DOHH2 (cell line): ENCODE measurements around the gene PIP4K2B.

Source experiments
- EZH2phosphoT487 ChIP-seq: fragments of 200-600 bp; sonication (generic); IDR thresholded peaks from 2 replicates; pipeline ENCODE4 v1.6.1; 2017; ENCODE audit warnings: borderline replicate concordance, mild to moderate bottlenecking, antibody characterized with exemption, low read length, moderate library complexity, mixed read lengths
- TF ChIP-seq, protein P1 (sequence below): fragments of 200-600 bp; sonication (generic); IDR thresholded peaks from one replicate; pipeline ENCODE4 v1.5.1; 2014; ENCODE audit warnings: antibody characterized with exemption, mild to moderate bottlenecking, low read depth, low read length; ENCODE audit not compliant: poor library complexity, severe bottlenecking

DNA sequence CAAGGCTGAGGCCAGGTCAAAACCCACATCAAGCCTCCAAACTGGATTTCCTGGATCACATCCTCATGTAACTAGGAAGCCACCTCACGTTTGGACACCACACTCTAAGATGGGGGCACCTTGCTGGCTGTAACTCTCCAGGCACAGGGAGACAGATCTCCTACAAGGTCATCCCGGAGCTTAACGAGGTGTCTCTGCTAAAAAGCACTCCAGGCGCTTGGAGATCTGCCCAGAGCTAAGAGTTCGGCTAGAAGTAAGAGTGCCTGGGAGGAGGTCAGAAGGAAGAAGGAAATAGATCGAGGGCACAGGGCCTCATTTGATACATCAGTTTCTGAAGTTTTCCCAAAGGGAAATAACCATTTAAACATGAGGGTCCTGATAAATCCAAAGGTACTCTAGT, 30.9 kb downstream of the PIP4K2B start:
- TF ChIP-seq, protein P1, sequence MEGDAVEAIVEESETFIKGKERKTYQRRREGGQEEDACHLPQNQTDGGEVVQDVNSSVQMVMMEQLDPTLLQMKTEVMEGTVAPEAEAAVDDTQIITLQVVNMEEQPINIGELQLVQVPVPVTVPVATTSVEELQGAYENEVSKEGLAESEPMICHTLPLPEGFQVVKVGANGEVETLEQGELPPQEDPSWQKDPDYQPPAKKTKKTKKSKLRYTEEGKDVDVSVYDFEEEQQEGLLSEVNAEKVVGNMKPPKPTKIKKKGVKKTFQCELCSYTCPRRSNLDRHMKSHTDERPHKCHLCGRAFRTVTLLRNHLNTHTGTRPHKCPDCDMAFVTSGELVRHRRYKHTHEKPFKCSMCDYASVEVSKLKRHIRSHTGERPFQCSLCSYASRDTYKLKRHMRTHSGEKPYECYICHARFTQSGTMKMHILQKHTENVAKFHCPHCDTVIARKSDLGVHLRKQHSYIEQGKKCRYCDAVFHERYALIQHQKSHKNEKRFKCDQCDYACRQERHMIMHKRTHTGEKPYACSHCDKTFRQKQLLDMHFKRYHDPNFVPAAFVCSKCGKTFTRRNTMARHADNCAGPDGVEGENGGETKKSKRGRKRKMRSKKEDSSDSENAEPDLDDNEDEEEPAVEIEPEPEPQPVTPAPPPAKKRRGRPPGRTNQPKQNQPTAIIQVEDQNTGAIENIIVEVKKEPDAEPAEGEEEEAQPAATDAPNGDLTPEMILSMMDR: no peak
- no peak for TF ChIP-seq EZH2phosphoT487
